GM12864 (cell line): ENCODE results near the gene NEO1.

ENCODE experiments used
- DNase-seq: peaks from one replicate; pipeline ENCODE4 v3.0.0-alpha.2; 2011; ENCODE audit warnings: low read depth
- H3K4me3 ChIP-seq: 2 replicates; pipeline ENCODE4 v1.5.1; 2011; ENCODE audit warnings: mild to moderate bottlenecking, low read depth, low read length, control low read depth
- TF ChIP-seq, protein P1 (sequence below): IDR thresholded peaks from 2 replicates; pipeline ENCODE4 v1.5.1; 2011; ENCODE audit warnings: low read depth, mild to moderate bottlenecking, moderate library complexity, low read length, control low read depth, inconsistent platforms; ENCODE audit errors: missing control alignments

Gene NEO1

DNA sequence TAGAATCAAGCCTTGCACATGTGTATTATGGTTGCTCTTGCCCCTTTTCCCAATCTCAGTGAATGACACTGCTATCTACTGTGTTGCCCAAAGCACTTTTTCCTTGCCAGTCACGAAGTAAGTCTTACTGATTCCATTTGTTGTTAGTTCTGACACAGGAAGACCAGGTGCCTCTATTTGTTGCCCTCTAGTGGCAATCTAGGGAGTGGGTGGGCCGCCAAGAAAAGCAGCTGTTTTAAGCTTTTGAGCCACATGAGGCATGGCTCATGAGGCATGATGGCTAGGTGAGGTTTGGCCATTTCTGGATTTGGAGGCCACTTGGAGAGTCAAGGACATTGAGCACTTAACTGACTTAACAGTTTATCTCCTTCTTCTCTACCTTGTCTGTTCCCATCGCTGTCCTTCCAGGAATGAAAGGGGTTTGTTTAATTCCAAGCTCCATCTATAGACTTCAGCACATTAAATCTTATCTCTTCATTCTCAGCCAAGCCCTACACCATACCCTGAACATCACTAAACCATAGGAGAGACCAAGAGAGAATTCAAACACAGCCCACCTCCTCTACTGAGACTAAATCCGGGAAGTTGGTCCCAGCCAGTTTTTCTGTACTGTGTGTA, 213.4 kb downstream of the NEO1 start:
- no peak for DNase-seq
- H3K4me3 ChIP-seq: no peak overlapping the region
- TF ChIP-seq, protein P1, sequence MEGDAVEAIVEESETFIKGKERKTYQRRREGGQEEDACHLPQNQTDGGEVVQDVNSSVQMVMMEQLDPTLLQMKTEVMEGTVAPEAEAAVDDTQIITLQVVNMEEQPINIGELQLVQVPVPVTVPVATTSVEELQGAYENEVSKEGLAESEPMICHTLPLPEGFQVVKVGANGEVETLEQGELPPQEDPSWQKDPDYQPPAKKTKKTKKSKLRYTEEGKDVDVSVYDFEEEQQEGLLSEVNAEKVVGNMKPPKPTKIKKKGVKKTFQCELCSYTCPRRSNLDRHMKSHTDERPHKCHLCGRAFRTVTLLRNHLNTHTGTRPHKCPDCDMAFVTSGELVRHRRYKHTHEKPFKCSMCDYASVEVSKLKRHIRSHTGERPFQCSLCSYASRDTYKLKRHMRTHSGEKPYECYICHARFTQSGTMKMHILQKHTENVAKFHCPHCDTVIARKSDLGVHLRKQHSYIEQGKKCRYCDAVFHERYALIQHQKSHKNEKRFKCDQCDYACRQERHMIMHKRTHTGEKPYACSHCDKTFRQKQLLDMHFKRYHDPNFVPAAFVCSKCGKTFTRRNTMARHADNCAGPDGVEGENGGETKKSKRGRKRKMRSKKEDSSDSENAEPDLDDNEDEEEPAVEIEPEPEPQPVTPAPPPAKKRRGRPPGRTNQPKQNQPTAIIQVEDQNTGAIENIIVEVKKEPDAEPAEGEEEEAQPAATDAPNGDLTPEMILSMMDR: peak; percentile 88

DNA sequence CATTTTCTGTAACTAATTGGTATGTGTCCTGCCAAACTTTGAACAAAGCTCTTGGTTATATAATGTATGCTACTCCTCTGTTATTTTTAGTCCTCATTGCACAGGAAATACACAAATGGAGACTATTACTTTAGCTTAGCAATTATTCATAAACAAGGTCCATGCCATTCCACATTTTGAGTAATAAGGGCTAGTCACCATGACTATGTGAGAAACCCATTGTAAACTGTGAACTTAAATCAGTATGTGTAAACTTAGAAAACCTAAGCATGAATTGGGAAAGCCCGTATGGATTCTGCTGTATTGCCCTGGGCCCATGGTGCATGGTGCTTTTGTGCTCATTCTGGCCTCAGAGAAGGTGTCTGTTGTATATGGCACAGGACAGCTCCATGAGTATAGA, 216.2 kb downstream of the NEO1 start:
- TF ChIP-seq, protein P1: no peak
- H3K4me3 ChIP-seq: no peak overlapping the region
- no peak for DNase-seq

GRCh38 chr15:73270366-73271097, 218.3 kb downstream of the NEO1 start:
- TF ChIP-seq, protein P1: no peak
- no peak for DNase-seq
- H3K4me3 ChIP-seq: no peak overlapping the region

DNA sequence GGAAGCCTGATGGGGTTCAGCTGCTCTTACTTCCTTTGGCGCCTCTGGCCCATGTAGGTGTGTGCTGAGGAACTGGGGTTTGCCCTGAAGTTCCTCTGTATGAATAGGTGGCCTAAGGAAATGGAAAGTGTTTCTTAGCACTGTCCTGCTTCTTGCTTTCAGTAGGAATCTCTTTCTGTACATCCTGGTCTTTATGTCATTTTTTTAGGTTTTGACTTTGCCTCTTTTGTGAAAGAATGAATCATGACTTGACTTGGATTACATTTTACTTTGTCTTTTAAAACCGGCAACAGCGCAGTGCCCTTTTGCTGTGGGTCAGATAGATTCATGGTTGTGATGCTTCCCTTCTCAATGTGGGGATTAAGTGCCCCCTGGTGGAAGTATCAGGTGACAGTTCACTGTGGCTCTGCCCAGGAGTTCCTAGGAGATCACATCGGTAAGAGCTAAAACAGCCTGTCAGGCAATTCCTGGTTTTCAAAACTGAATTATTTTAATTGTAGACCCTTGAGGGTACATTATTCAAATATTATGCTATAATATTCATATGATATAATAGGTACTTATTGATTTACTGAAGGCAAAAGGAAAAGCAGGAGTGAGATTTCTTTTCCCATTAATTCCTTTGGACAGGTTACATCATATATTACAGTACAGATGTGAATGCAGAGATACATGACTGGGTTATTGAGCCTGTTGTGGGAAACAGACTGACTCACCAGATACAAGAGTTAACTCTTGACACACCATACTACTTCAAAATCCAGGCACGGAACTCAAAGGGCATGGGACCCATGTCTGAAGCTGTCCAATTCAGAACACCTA, 221.1 kb downstream of the NEO1 start:
- no peak overlapping the region for H3K4me3 ChIP-seq
- TF ChIP-seq, protein P1: peak; percentile 73
- no peak for DNase-seq

DNA sequence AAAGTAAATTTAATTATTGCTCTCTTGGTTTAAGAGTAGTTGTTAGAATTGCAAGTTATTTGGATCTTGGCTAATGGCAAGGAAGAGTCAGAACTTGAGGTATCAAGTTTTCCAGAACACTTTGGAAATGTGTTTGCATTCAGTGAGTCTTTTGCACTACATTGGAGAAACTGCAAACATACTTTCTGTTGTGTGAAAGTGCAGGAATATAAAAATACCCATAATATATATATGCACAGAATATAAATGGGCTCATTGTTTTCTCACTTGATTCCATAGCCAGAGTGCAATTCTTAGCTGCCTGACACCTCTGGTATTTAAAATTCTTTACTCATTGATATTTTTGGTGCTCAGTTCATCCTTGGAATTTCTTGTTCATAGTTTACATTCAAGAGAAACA, 223.6 kb downstream of the NEO1 start:
- TF ChIP-seq, protein P1: no peak
- DNase-seq: no peak
- no peak overlapping the region for H3K4me3 ChIP-seq

DNA sequence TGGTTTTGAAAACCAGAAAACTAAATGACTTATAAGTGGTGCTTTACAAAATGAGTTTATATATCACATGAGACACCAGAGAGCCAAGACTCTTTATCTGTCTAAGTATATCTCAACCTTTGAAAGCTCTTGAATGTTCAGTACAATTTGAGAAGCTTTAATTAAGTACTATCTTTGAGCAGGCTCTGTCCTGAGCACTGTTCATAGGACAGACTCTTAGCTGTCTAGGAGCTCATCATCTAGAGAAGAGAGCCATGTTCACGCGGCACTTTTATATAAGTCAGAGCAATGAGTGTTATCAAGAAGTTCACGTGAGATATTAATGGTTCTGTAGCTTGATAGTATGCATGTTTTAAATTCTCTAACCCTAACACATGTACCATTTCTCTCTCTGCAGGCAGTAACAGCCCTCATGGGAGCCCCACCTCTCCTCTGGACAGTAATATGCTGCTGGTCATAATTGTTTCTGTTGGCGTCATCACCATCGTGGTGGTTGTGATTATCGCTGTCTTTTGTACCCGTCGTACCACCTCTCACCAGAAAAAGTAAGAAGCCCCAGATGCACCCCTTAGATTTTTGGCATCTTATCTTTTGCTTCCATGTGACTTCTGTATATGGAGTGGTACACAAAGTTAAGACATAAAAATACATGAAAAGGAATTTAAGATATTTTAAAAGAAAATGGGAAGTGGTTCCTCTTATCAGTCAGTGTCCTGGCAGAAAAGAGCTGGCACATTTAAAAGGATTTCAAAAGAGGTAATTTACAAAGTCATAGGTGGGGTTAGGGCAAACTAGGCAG, 230.5 kb downstream of the NEO1 start:
- no peak for DNase-seq
- TF ChIP-seq, protein P1: no peak
- no peak overlapping the region for H3K4me3 ChIP-seq
